HCT116 (cell line): ENCODE measurements around the gene TNFSF8. TPM values are rescaled to one million over a fixed set of nuclear protein-coding genes. Genes with fewer than 3 reads are reported as not detected.

ENCODE experiments used
- ATAC-seq: fragments of 200-7000 bp; cut with Tn5 transposase; 2 replicates; pipeline ENCODE4 v1.9.1; 2020; ENCODE audit warnings: mild to moderate bottlenecking, moderate library complexity
- BruUV-seq: library from RNA; stranded (reverse); fragments of 400-500 nt; replicated peaks from 2 replicates; lab custom pipeline; 2021; lab: Mats Ljungman, UMichigan
- CTCF ChIA-PET: fragments of 300-600 bp; sonication (Branson Sonifier 250); formaldehyde crosslinking; loops from one replicate; lab custom pipeline; 2021; ENCODE audit warnings: antibody characterized with exemption; lab: Charles Lee
- POLR2A ChIA-PET: fragments of 300-600, 350-600 bp; sonication (Branson Sonifier 250); formaldehyde crosslinking; loops from one replicate; lab custom pipeline; 2021; ENCODE audit warnings: antibody characterized with exemption; lab: Charles Lee
- RAD21 ChIA-PET, 2 experiments: fragments of 300-600 bp; sonication (Branson Sonifier 250); formaldehyde crosslinking; loops; one replicate each; lab custom pipeline; 2023; ENCODE audit warnings: low total read pairs in 2 of 2; ENCODE audit not compliant: uncharacterized antibody in 2 of 2, unreplicated experiment in 2 of 2, low non-redundant PET in 1 of 2; lab: Charles Lee
- DNase-seq: peaks from one replicate; pipeline ENCODE4 v3.0.0-alpha.2; 2010; ENCODE audit warnings: low read depth, low spot score
- H2AFZ ChIP-seq: fragments of 200-600 bp; shearing (Covaris generic), sonication (generic); 2 replicates; pipeline ENCODE4 v1.6.1; 2017; ENCODE audit warnings: low read depth, mixed run types, mixed read lengths, antibody characterized with exemption, low read length; ENCODE audit not compliant: poor library complexity, severe bottlenecking
- H3K27ac ChIP-seq: 2 replicates; pipeline ENCODE4 v1.5.1; 2012; ENCODE audit warnings: low read depth, low read length
- H3K27me3 ChIP-seq: fragments of 200-600 bp; sonication (generic); 2 replicates; pipeline ENCODE4 v1.6.1; 2016; ENCODE audit warnings: mixed run types, low read length, mixed read lengths; ENCODE audit not compliant: insufficient read depth
- H3K36me3 ChIP-seq, 2 experiments: fragments of 200-500 bp in 1 of 2; fragments of 200-600 bp in 1 of 2; sonication (Bioruptor generic) in 1 of 2; sonication (generic) in 1 of 2; 2 replicates each; pipeline versions ENCODE4 v1.5.1 to v1.6.1; 2014 to 2016; ENCODE audit warnings: low read length in 2 of 2, inconsistent platforms in 1 of 2, mixed read lengths in 1 of 2, mixed run types in 1 of 2; ENCODE audit not compliant: insufficient read depth in 2 of 2, control insufficient read depth in 1 of 2
- H3K4me1 ChIP-seq, 2 experiments: fragments of 200-600 bp in 1 of 2; sonication (generic) in 1 of 2; 2 replicates each; pipeline versions ENCODE4 v1.5.1 to v1.6.1; 2012 to 2017; ENCODE audit warnings: low read length in 2 of 2, inconsistent platforms in 1 of 2, mild to moderate bottlenecking in 1 of 2, mixed read lengths in 1 of 2, mixed run types in 1 of 2, moderate library complexity in 1 of 2; ENCODE audit not compliant: insufficient read depth in 2 of 2, control insufficient read depth in 1 of 2
- H3K4me2 ChIP-seq: fragments of 200-600 bp; sonication (generic); 2 replicates; pipeline ENCODE4 v1.6.1; 2017; ENCODE audit warnings: mixed run types, low read length, mixed read lengths
- H3K4me3 ChIP-seq, 2 experiments: fragments of 200-600 bp in 1 of 2; sonication (generic) in 1 of 2; replicated peaks in 1 of 2; 2 replicates each; pipeline ENCODE4 v1.5.1; 2011 to 2016; ENCODE audit warnings: low read length in 2 of 2, control low read depth in 1 of 2, low read depth in 1 of 2, mild to moderate bottlenecking in 1 of 2, mixed read lengths in 1 of 2, mixed run types in 1 of 2
- H3K79me2 ChIP-seq: fragments of 200-600 bp; sonication (generic); 2 replicates; pipeline ENCODE4 v1.6.1; 2017; ENCODE audit warnings: mild to moderate bottlenecking, mixed run types, low read length, moderate library complexity, mixed read lengths; ENCODE audit not compliant: insufficient read depth
- H3K9ac ChIP-seq: fragments of 200-600 bp; sonication (generic); 2 replicates; pipeline ENCODE4 v1.6.1; 2016; ENCODE audit warnings: low read length, mixed read lengths
- H3K9me2 ChIP-seq: fragments of 200-600 bp; sonication (generic), shearing (Covaris generic); 2 replicates; pipeline ENCODE4 v1.6.1; 2017; ENCODE audit warnings: mixed run types, mild to moderate bottlenecking, moderate library complexity; ENCODE audit not compliant: insufficient read depth
- H3K9me3 ChIP-seq, 2 experiments: fragments of 200-500 bp in 1 of 2; fragments of 200-600 bp in 1 of 2; sonication (Bioruptor generic) in 1 of 2; sonication (generic) in 1 of 2; 2 replicates each; pipeline ENCODE4 v1.6.1; 2014 to 2017; ENCODE audit warnings: low read length in 2 of 2, mixed read lengths in 2 of 2, inconsistent platforms in 1 of 2, low read depth in 1 of 2, mild to moderate bottlenecking in 1 of 2, mixed run types in 1 of 2, moderate library complexity in 1 of 2; ENCODE audit not compliant: control insufficient read depth in 1 of 2, insufficient read depth in 1 of 2
- H4K20me1 ChIP-seq: fragments of 200-600 bp; sonication (generic), shearing (Covaris generic); 2 replicates; pipeline ENCODE4 v1.6.1; 2017; ENCODE audit warnings: mixed run types, mild to moderate bottlenecking, moderate library complexity; ENCODE audit not compliant: insufficient read depth
- CEBPB ChIP-seq: IDR thresholded peaks from 2 replicates; pipeline ENCODE4 v1.6.1; 2012; ENCODE audit warnings: low read depth
- JUND ChIP-seq: IDR thresholded peaks from 2 replicates; pipeline ENCODE4 v1.6.1; 2012
- POLR2AphosphoS5 ChIP-seq: IDR thresholded peaks from 2 replicates; pipeline ENCODE4 v1.6.1; 2011; ENCODE audit warnings: mild to moderate bottlenecking, low read depth, low read length, moderate library complexity
- RAD21 ChIP-seq: IDR thresholded peaks from 2 replicates; pipeline ENCODE4 v1.6.1; 2012; ENCODE audit warnings: low read depth, mild to moderate bottlenecking
- SP1 ChIP-seq: IDR thresholded peaks from 2 replicates; pipeline ENCODE4 v1.6.1; 2012; ENCODE audit warnings: low read depth
- TCF7L2 ChIP-seq: IDR thresholded peaks from 2 replicates; pipeline ENCODE4 v1.7.0; 2011; ENCODE audit warnings: borderline replicate concordance, inconsistent platforms; ENCODE audit not compliant: insufficient read depth, insufficient read length; ENCODE audit errors: extremely low read depth
- ZNF274 ChIP-seq: fragments of 200-500 bp; sonication (Bioruptor generic); IDR thresholded peaks from 2 replicates; pipeline ENCODE4 v1.6.1; 2014; ENCODE audit warnings: mild to moderate bottlenecking, low read depth, low read length, inconsistent platforms
- intact Hi-C: fragments of 100-400 bp; cut with micrococcal nuclease; formaldehyde crosslinking; loops from 2 replicates; pipeline ENCODE4 v1.10.0; 2022
- total RNA-seq: library from RNA; stranded (reverse); gene quantifications from one replicate; pipeline ENCODE4 v1.2.1, GENCODE V29; 2021; ENCODE audit not compliant: unreplicated experiment
- TF ChIP-seq, protein P1 (sequence below): IDR thresholded peaks from 2 replicates; pipeline ENCODE4 v1.6.1; 2011; ENCODE audit warnings: mild to moderate bottlenecking, low read length, moderate library complexity; ENCODE audit not compliant: insufficient replicate concordance; ENCODE audit errors: extremely low read depth
- TF ChIP-seq, protein P2 (sequence below), 3 experiments: fragments of 200-600 bp in 1 of 3; sonication (generic) in 1 of 3; IDR thresholded peaks in 2 of 3; conservative IDR thresholded peaks in 1 of 3; 2 replicates each; pipeline ENCODE4 v1.5.1; 2012 to 2017; ENCODE audit warnings: low read depth in 2 of 3, low read length in 2 of 3, antibody characterized with exemption in 1 of 3, borderline replicate concordance in 1 of 3, control low read depth in 1 of 3, mild to moderate bottlenecking in 1 of 3, mixed read lengths in 1 of 3, mixed run types in 1 of 3, moderate library complexity in 1 of 3; ENCODE audit not compliant: insufficient read depth in 1 of 3
- TF ChIP-seq, protein P3 (sequence below): IDR thresholded peaks from 2 replicates; pipeline ENCODE4 v1.6.1; 2012

Gene TNFSF8
- total RNA-seq, 1 experiment from 2014 or later: not detected

GRCh38 chr9:114962809-114963208 is 32.4 kb upstream of the TNFSF8 start:
- Histone ChIP-seq H3K27me3 (no peaks in the 10 kb centered on the region), H3K4me3 (no peak overlapping the region), H3K79me2 (no peaks in the 10 kb centered on the region), H3K36me3 (no peaks in the 10 kb centered on the region), H3K9ac (no peak overlapping the region), H3K9me2 (no peaks in the 10 kb centered on the region), H3K9me3 (no peaks in the 10 kb centered on the region), H2AFZ (no peak overlapping the region), H3K27ac (no peak overlapping the region), H4K20me1 (no peaks in the 10 kb centered on the region), H3K4me1 (no peaks in the 10 kb centered on the region), H3K4me2 (no peak overlapping the region)
- no peak for TF ChIP-seq SP1
- no peak for TF ChIP-seq JUND
- TF ChIP-seq, protein P1, sequence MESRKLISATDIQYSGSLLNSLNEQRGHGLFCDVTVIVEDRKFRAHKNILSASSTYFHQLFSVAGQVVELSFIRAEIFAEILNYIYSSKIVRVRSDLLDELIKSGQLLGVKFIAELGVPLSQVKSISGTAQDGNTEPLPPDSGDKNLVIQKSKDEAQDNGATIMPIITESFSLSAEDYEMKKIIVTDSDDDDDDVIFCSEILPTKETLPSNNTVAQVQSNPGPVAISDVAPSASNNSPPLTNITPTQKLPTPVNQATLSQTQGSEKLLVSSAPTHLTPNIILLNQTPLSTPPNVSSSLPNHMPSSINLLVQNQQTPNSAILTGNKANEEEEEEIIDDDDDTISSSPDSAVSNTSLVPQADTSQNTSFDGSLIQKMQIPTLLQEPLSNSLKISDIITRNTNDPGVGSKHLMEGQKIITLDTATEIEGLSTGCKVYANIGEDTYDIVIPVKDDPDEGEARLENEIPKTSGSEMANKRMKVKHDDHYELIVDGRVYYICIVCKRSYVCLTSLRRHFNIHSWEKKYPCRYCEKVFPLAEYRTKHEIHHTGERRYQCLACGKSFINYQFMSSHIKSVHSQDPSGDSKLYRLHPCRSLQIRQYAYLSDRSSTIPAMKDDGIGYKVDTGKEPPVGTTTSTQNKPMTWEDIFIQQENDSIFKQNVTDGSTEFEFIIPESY: no peak
- no peak for TF ChIP-seq CEBPB
- no peak for TF ChIP-seq RAD21
- no peak for TF ChIP-seq POLR2AphosphoS5
- no peak for TF ChIP-seq ZNF274
- TF ChIP-seq, protein P2, sequence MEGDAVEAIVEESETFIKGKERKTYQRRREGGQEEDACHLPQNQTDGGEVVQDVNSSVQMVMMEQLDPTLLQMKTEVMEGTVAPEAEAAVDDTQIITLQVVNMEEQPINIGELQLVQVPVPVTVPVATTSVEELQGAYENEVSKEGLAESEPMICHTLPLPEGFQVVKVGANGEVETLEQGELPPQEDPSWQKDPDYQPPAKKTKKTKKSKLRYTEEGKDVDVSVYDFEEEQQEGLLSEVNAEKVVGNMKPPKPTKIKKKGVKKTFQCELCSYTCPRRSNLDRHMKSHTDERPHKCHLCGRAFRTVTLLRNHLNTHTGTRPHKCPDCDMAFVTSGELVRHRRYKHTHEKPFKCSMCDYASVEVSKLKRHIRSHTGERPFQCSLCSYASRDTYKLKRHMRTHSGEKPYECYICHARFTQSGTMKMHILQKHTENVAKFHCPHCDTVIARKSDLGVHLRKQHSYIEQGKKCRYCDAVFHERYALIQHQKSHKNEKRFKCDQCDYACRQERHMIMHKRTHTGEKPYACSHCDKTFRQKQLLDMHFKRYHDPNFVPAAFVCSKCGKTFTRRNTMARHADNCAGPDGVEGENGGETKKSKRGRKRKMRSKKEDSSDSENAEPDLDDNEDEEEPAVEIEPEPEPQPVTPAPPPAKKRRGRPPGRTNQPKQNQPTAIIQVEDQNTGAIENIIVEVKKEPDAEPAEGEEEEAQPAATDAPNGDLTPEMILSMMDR (IDR thresholded peaks at IDR 0.05 in 2 of 3, conservative IDR thresholded peaks at IDR 0.05 in 1 of 3; ENCODE audit: borderline replicate concordance in 1 of 3, insufficient read depth in 1 of 3, low read depth in 2 of 3, low read length in 2 of 3): no peak
- TF ChIP-seq, protein P3, sequence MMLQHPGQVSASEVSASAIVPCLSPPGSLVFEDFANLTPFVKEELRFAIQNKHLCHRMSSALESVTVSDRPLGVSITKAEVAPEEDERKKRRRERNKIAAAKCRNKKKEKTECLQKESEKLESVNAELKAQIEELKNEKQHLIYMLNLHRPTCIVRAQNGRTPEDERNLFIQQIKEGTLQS: no peak
- TF ChIP-seq TCF7L2: no peak
- no peak for ATAC-seq
- ChIA-PET POLR2A (no interaction called here), CTCF (no interaction called here), RAD21 (no interaction called here)
- no peak for DNase-seq
- intact Hi-C loops: no loop called here
- BruUV-seq: no TSS peak
